H1 (cell line): ENCODE results near the gene NEBL. TPM values are rescaled to one million over a fixed set of nuclear protein-coding genes. Genes with fewer than 3 reads are reported as not detected.

Source experiments
- CTBP2 ChIP-seq: IDR thresholded peaks from 2 replicates; pipeline ENCODE4 v1.7.0; 2011; ENCODE audit warnings: borderline replicate concordance, mild to moderate bottlenecking, moderate library complexity, mixed read lengths, low read length; ENCODE audit not compliant: insufficient read depth, insufficient read length
- PHF8 ChIP-seq: fragments of 200-600 bp; sonication (generic); conservative IDR thresholded peaks from 2 replicates; pipeline ENCODE4 v1.7.1; 2012; ENCODE audit warnings: low read depth, mild to moderate bottlenecking, inconsistent platforms, low read length, moderate library complexity
- TAF7 ChIP-seq: optimal IDR thresholded peaks from 2 replicates; pipeline ENCODE3; 2011; ENCODE audit warnings: low read depth, mild to moderate bottlenecking, inconsistent platforms, low read length, moderate library complexity, borderline replicate concordance
- polyA plus RNA-seq, 7 experiments: library from polyadenylated mRNA; depleted of rRNA in 3 of 7; stranded (reverse) in 5 of 7; unstranded in 2 of 7; fragments of >200 nt in 5 of 7; fragments of 200-250 nt in 2 of 7; gene quantifications; 1 replicate in 5 of 7; 2 replicates in 1 of 7; 4 replicates in 1 of 7; pipeline versions ENCODE4 v1.2.1 to v1.2.3, GENCODE V29; 2011 to 2013; ENCODE audit warnings: missing spikeins in 2 of 7, mixed read lengths in 2 of 7
- total RNA-seq: library from RNA; stranded (reverse); fragmentation: NEBNext Ultra II Directional; extraction: Animal tissue kit (Norgen Biotek cat#: 25700); gene quantifications from 2 replicates; pipeline ENCODE4 v1.2.1, GENCODE V29; 2021

NEBL gene
- total and polyA plus RNA-seq, 2 of the 8 experiments (the other 6 are each of a cell fraction or from before 2014, with no cell fraction given), result 7.5 to 10.5 TPM

GRCh38 chr10:20795391-20795790, 101.7 kb downstream of the NEBL start (continued):
- TF ChIP-seq TAF7, result no peak
- no peak for TF ChIP-seq PHF8
- TF ChIP-seq CTBP2, result no peak
